Gastroesophageal sphincter (tissue), 3 donors: Measurements from ENCODE around the gene SIRPD.

Experiments
- EP300 ChIP-seq: sonication (generic); formaldehyde crosslinking; IDR thresholded peaks from one replicate; pipeline ENCODE4 v1.6.1; 2017; ENCODE audit warnings: antibody characterized with exemption, mild to moderate bottlenecking
- POLR2A ChIP-seq, 2 donors: fragments of 450-650 bp; IDR thresholded peaks; one replicate each; pipeline ENCODE4 v1.6.1; 2017; ENCODE audit warnings: antibody characterized with exemption in 2 of 2, mild to moderate bottlenecking in 2 of 2, moderate library complexity in 1 of 2
- POLR2AphosphoS5 ChIP-seq: sonication (generic); formaldehyde crosslinking; IDR thresholded peaks from one replicate; pipeline ENCODE4 v1.6.1; 2017; ENCODE audit warnings: antibody characterized with exemption
- TF ChIP-seq, protein P1 (sequence below), 4 experiments: fragments of 200-600 bp in 2 of 4; fragments of 450-650 bp in 2 of 4; sonication (generic) in 1 of 4; IDR thresholded peaks; one replicate each; pipeline ENCODE4 v1.5.1; 2017 to 2019; ENCODE audit warnings: antibody characterized with exemption in 4 of 4, mild to moderate bottlenecking in 2 of 4, moderate library complexity in 2 of 4

DNA sequence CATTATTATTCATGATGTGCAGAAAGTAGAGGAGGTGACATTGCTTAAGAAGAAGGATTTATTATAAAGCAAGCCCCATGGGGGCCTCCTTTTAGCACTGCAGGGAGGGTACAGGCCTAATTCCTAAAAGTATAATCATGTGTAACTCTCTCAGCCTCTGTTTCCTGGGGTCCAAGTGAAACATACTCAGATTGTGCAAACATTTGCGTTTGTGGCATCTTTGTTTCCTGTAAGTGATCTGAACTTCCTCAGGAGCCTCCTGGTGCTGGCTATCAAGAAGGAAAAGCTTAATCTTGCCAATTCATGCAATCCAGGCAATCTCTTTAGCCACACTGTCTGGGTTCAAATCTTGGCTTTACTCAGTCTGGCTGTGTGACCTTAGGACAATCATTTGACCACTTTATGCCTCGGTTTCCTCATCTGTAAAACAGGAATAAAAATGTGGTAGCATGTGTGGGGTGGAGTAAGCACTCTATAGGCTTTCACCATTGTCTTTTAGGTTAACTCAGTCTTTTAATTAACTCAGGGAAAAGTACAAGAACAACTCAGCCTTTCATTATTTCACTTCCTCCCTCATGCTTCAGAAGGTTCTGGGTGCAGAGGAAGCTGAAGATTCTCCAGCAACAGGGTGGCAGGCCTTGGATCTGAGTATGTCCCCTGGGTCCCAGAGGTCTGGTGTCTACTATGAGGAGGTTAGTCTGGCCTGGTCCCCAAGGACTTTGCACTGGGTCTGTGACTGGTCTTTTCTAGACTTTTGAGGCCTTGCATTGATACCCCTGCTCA lies 65.5 kb downstream of the SIRPD start:
- TF ChIP-seq, protein P1, sequence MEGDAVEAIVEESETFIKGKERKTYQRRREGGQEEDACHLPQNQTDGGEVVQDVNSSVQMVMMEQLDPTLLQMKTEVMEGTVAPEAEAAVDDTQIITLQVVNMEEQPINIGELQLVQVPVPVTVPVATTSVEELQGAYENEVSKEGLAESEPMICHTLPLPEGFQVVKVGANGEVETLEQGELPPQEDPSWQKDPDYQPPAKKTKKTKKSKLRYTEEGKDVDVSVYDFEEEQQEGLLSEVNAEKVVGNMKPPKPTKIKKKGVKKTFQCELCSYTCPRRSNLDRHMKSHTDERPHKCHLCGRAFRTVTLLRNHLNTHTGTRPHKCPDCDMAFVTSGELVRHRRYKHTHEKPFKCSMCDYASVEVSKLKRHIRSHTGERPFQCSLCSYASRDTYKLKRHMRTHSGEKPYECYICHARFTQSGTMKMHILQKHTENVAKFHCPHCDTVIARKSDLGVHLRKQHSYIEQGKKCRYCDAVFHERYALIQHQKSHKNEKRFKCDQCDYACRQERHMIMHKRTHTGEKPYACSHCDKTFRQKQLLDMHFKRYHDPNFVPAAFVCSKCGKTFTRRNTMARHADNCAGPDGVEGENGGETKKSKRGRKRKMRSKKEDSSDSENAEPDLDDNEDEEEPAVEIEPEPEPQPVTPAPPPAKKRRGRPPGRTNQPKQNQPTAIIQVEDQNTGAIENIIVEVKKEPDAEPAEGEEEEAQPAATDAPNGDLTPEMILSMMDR (IDR thresholded peaks at IDR 0.05): no peak
- no peak for TF ChIP-seq POLR2A (IDR thresholded peaks at IDR 0.05)
- TF ChIP-seq POLR2AphosphoS5: no peak
- no peak for TF ChIP-seq EP300
